ENCODE measurements around the gene SYCP2.

DNA sequence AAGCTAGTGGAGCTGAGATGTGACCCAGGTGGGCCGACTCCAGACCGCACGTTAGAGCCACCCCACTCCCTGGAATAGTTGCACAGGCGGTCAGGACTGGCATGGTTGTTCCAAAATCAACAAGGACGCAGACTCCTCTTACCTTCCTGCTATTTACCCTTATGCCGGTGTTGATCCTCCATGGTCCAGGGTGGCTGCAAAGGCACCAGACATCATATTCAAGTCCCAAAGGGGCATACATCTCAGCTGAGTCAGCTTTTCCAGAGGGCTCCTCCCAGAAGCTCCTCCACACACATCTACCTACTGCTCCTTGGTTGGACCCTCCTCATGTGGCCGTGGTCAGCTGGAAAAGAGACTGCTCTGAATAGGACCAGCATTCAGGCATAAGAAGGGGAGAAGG, 112.2 kb downstream of the SYCP2 start:
- TF ChIP-seq, protein P1, sequence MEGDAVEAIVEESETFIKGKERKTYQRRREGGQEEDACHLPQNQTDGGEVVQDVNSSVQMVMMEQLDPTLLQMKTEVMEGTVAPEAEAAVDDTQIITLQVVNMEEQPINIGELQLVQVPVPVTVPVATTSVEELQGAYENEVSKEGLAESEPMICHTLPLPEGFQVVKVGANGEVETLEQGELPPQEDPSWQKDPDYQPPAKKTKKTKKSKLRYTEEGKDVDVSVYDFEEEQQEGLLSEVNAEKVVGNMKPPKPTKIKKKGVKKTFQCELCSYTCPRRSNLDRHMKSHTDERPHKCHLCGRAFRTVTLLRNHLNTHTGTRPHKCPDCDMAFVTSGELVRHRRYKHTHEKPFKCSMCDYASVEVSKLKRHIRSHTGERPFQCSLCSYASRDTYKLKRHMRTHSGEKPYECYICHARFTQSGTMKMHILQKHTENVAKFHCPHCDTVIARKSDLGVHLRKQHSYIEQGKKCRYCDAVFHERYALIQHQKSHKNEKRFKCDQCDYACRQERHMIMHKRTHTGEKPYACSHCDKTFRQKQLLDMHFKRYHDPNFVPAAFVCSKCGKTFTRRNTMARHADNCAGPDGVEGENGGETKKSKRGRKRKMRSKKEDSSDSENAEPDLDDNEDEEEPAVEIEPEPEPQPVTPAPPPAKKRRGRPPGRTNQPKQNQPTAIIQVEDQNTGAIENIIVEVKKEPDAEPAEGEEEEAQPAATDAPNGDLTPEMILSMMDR (conservative IDR thresholded peaks at IDR 0.05 in 1 of 2, IDR thresholded peaks at IDR 0.05 in 1 of 2; ENCODE audit: low read depth in 1 of 2, low read length in 2 of 2), result no peak
- TF ChIP-seq EZH2 (IDR thresholded peaks at IDR 0.05; ENCODE audit: low read length, missing control alignments), result no peak

All from fibroblast of lung (primary cell).